GM19468 (cell line): ENCODE data around the gene GNAQ.

Experiments
- ATAC-seq: cut with Tn5 transposase; IDR thresholded peaks from one replicate; pipeline ENCODE4 v1.9.1; 2021; ENCODE audit warnings: mild to moderate bottlenecking, moderate library complexity, moderate number of reproducible peaks; ENCODE audit not compliant: unreplicated experiment; ENCODE audit errors: extremely low read depth

GNAQ gene

GRCh38 chr9:78032730-78033457 is 1.3 kb upstream of the GNAQ start:
- no peak for ATAC-seq

DNA sequence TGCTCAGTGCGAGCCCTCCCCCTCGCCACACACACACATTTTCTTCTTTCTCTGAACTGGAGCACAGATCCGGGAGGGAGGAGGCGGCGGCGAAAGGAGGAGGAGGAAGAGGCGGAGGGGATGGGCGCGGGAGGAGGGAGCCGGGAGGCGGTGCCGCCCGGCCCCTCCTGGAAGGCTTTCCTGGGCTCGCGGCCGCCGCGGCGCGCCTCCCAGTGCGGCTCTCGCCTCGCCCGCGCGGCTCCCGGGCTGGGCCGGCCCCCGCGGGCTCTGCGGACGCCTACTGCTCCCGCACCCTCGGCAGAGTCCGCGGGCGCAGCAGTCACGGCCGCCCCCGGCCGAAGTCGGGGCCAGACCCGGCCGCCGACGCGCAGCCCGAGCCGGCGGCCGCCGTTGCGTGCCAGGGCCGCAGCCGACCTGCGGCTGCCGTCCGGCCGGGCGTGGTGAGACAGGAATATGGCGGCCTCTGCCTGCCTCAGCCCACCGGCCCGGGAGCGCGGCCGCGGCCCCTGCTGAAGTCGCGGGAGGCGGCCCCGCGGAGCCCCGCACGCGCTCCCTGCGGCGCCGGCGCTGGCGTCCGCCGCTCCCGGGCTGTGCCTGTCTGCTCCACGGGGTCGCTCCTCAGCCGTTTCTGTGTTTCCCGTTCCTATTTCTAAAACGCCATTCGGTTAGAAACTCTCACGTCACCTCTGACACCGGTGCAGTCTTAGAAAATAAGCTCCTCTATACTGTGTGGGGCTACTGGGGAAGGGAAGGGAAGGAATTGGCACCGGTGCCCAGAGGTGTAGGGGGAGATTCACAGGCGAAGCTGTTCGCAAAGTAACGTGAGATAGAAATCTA is 500 bp upstream of the GNAQ start:
- ATAC-seq, result no peak

GRCh38 chr9:78030553-78031443 is 813 bp downstream of the GNAQ start:
- ATAC-seq, result no peak

- ATAC-seq, result no peak
Measured at GRCh38 chr9:78030296-78030552, 1.4 kb downstream of the GNAQ start.

- ATAC-seq, result no peak
Measured at GRCh38 chr9:78029551-78030295, 1.9 kb downstream of the GNAQ start.

DNA sequence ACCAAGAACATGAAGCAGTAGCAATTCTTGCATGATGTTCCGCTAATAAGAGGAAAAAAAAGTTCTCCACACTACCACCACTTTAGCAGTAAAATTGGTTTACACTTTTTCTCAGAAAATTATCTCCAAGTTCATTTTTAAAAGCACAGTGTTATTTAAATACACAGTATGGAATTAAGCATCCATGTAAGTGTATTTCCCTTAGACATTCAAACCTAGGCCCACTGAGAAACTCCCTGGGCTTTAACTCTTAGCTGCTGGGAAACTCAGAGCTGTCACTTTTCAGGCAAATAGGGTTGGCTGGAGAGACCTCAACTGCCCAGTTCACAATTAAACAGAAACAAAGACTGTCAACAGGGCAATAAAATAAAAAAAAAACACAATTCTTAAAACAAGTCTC is 2.7 kb downstream of the GNAQ start:
- no peak for ATAC-seq

DNA sequence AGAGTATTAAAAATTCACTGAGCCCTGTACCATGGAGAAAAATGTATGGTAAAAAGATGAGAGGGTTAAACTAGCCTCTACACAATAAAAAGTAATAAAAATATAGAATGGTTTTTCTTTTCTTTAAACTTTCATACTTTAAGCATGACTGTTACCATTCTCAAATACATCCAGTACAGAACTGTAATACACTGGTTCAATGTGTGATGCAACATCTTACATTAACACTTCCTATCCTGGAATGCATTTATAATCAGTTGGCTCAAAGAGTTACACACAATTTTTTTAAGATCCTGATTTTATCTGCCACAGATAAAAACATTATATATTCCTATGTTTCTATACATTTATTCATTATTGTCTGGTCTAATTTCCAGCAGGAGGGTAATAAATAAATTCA is 4.7 kb downstream of the GNAQ start:
- ATAC-seq, result no peak

DNA sequence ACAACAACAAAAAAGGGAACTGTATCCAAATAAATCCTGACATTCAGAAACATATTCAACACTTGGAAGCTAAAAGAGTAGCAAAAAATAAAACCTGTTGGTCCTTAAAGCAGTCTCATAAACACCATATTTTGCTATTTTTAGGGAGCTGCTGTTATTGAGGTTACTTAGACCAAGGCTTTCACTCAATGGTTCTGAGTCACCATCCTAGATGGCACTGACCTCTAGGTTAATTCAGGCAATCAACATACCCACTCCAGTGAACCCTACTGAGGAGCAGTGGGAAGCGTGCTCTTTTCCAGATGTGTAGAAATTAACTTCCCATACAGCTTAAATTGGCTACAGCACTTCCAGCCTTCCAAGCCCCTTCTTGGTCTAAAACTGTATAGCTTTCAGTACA is 5.2 kb downstream of the GNAQ start:
- no peak for ATAC-seq

GRCh38 chr9:78025186-78025585 is 6.4 kb downstream of the GNAQ start:
- ATAC-seq, result no peak

- no peak for ATAC-seq
Measured at GRCh38 chr9:78023003-78023741, 8.4 kb downstream of the GNAQ start.

DNA sequence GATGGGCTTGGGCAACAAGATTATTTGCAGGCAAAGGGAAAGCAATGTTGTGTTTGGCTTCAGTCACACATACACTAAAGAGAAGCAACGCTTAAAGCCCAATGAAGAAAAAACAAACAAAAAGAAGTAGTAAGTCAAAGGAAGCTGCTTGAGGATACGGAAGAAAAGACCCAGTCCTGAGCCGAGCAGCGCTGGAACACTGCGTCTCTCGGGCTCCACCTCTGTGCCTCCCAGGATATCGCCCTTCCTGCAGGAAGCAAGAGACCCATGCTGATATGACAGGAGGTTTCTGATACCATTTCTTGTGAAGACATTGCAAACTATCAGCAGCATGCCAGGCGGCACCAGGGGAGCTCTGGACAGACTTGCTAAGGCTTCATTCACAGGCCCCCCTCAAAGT is 9.9 kb downstream of the GNAQ start:
- ATAC-seq, result no peak

DNA sequence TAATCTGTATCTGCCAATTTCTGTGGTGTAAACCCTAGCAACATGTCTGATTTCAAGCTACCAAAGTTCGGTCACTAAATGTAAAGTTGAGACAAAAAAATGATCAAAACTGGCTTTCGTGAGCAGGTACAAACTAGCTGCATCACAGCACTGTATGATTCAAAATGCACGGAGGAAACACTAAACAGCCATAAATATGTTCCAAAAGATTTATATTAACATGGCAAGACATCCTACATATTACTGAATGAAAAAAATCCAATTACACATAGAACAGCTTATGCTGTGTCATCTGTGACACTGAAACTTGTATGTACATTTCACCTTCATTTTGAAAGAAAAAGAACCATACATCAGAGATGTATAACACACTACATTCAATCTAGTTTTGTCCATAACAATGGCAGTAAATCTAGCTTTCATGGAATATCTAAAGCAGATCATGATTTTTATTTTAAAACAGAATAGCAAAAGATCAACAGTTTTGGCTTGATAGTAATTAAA is 14.4 kb downstream of the GNAQ start:
- no peak for ATAC-seq

DNA sequence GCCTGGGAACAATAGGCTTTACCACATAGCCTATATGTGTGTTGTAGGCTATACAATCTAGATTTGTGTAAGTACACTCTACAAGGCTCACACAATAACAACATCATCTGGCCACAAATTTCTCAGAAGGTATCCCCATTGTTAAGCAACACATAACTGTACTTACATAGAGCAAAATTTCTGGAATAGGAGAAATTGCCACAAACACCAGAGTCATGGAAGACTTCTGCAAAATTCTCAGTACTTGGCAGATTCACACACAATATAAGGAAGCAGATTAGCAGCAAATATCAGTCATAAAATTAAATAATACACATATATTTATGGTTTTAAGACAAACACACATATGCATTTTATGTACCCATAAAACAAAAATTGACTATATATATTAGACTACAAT is 16.4 kb downstream of the GNAQ start:
- ATAC-seq, result no peak

DNA sequence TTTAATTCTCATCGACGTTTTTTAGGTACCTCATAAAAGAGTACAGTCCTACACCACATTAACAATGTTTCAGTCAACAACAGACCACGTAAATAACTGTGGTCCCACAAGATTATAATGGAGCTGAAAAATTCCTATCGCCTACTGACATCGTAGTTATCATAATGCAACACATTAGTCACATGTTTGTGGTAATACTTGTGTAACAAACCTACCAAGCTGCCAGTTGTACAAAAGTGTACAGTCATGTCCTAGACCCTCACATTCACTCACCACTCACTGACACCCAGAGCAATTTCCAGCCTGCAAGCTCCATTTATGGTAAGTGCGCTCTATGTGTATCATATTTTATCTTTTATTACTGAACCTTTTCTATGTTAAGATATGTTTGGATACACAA is 16.8 kb downstream of the GNAQ start:
- ATAC-seq, result no peak

- no peak for ATAC-seq
Measured at GRCh38 chr9:78013934-78014333, 17.7 kb downstream of the GNAQ start.

DNA sequence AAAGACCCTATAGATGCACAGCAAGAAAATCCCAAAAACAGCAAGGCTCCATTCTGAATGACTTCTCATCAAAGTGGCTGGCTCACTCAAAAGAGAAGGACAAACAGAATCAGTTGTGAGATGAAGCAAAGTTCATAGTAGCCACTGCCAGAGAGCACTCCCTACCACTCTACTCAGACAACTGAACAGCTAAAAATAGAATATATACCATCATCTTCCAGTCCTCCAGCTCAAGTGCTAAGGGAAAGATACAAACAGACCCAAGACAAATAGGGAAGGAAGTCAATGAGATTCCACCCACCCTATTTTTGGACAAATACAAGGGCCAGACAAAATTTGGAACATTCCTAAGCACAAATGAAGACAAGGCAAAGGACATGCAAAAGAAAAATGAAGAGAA is 20.6 kb downstream of the GNAQ start:
- no peak for ATAC-seq

- no peak for ATAC-seq
Measured at GRCh38 chr9:78010445-78010844, 21.2 kb downstream of the GNAQ start.

DNA sequence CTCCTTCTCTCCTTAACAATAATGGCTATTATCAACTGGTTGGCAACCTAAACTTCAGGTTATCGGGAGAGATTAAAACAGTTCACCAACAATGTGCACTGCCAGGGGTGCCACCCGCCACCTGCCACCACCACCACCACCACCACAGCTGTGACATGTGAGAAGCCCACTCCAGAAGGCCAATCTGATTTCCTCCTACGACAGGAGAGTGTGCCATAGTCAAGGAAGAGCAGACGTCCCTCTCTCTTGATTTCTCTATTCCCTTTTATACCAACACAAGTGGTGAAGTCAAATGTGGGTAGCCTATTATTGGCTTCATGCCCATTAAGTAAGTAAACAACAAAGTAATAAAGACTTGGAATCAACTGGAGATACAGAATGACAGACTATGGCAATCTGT is 22.4 kb downstream of the GNAQ start:
- ATAC-seq, result no peak

DNA sequence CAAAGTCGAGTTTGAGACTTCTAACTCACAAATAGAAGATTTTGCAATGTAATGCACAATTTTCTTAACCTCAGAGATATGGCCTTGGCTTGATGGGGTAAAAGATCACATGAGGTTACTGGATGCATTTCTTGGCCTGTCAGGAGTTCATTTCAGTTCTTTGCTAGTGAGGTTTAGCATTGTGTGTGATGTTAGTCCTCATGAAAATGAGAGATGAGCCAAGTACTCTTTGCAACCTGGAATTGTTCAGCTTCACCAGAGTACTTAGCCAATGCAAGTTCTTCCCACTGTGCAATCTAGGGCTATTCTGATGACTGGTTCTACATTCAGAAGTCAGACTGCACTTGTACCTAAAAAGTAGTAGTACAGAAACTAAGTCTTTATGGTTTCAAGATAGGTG is 24.9 kb downstream of the GNAQ start:
- no peak for ATAC-seq
